ENCODE results near the gene KRTAP3-1. TPM values are rescaled to one million over a fixed set of nuclear protein-coding genes. Genes with fewer than 3 reads are reported as not detected.

The KRTAP3-1 gene
- total RNA-seq, 1 experiment from 2014 or later = not detected

DNA sequence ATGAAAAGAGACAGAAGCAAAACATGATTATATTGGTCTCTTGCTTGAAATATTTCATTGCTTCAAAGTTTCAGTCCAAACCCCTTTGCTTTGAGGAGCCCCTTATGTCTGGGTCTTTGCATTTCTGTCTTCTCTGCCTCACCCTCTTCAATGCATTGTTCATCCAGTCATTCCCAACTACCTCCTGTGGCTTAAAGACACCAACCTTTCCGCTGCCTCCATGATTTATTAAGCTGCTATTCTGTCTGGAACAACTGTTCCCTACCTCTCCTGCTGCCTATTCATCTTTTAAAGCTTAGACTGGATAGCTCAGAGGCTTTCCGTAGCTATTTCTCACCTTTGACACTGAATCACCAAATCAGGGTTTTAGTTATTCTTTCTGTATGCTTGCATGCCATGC is 11.6 kb downstream of the KRTAP3-1 start:
- Histone ChIP-seq H2AFZ (ENCODE audit: low read length) (no peak overlapping the region), H4K5ac (ENCODE audit: insufficient read length, low read depth, low read length) (no peak overlapping the region), H3K23ac (ENCODE audit: insufficient read length, low read depth, low read length) (no peak overlapping the region), H4K91ac (ENCODE audit: insufficient read length, low read depth, low read length) (no peak overlapping the region), H3K9ac (ENCODE audit: extremely low read depth, insufficient read length, low read length) (no peak overlapping the region), H4K8ac (replicated peaks; ENCODE audit: insufficient read length, low read depth, low read length) (no peak overlapping the region), H2BK5ac (ENCODE audit: insufficient read length, low read length) (no peak overlapping the region), H3K79me1 (ENCODE audit: insufficient read depth, low read depth, low read length, poor library complexity, severe bottlenecking) (no peaks in the 10 kb centered on the region), H2BK15ac (ENCODE audit: low read depth, low read length) (no peak overlapping the region), H2BK20ac (ENCODE audit: low read depth, low read length, poor library complexity, severe bottlenecking) (no peak overlapping the region), H3K27ac (ENCODE audit: insufficient read length, low read depth, low read length) (no peak overlapping the region), H3K4me1 (ENCODE audit: insufficient read depth, low read length) (no peaks in the 10 kb centered on the region), H3K18ac (ENCODE audit: insufficient read length, low read depth, low read length) (no peak overlapping the region), H3K4me2 (ENCODE audit: insufficient read depth, insufficient read length, low read length) (no peak overlapping the region), H3K27me3 (ENCODE audit: insufficient read depth, low read length) (no peaks in the 10 kb centered on the region), H3K14ac (ENCODE audit: insufficient read depth, low read length) (no peak overlapping the region), H3K56ac (ENCODE audit: insufficient read length, low read depth, low read length) (no peak overlapping the region), H4K20me1 (ENCODE audit: control insufficient read depth, insufficient read depth, insufficient read length) (no peaks in the 10 kb centered on the region), H3K23me2 (ENCODE audit: insufficient read length, low read depth, low read length, poor library complexity, severe bottlenecking) (no peaks in the 10 kb centered on the region), H3K79me2 (ENCODE audit: insufficient read depth, low read length) (no peaks in the 10 kb centered on the region), H3K9me3 (ENCODE audit: control insufficient read depth, low read depth, low read length) (no peaks in the 10 kb centered on the region), H3K4ac (ENCODE audit: low read depth, low read length) (no peak overlapping the region), H2AK5ac (ENCODE audit: insufficient read length, low read length) (no peak overlapping the region), H2BK12ac (ENCODE audit: insufficient read length, low read depth, low read length) (no peak overlapping the region), H3T11ph (ENCODE audit: low read length) (no peak overlapping the region), H2BK120ac (ENCODE audit: low read depth, low read length, poor library complexity, severe bottlenecking) (no peak overlapping the region)
- no peak for DNase-seq
- no CpG with 5 or more reads among the region's 2 CpGs for WGBS (ENCODE audit: extremely low coverage, insufficient read length, low lambda C conversion rate)
- H3K4me3 Mint-ChIP-seq = no peak overlapping the region
- no peak for TF ChIP-seq CTCF (conservative IDR thresholded peaks at IDR 0.05)
- no peaks in the 10 kb centered on the region; a peak in 1 of 7 replicates for H3K36me3 Mint-ChIP-seq (ENCODE audit: insufficient read depth in 1 of 3, low read depth in 3 of 3)
- H3K27me3 Mint-ChIP-seq (ENCODE audit: low read depth) = no peaks in the 10 kb centered on the region; the same call in 1 of the 2 replicates
- H3K4me1 Mint-ChIP-seq = peaks cover 0 to 3% of the 10 kb centered on the region in 2 experiments; a peak in 1 of 4 replicates
- no peaks in the 10 kb centered on the region for H3K9me3 Mint-ChIP-seq
- no peak overlapping the region for H3K27ac Mint-ChIP-seq

Data from H9 (cell line).